Ascending aorta (tissue), 2 donors: ENCODE measurements around the gene EML5. TPM values are rescaled to one million over a fixed set of nuclear protein-coding genes. Genes with fewer than 3 reads are reported as not detected.

Experiments used
- DNase-seq, 2 donors: peaks; one replicate each; pipeline ENCODE4 v3.0.0-alpha.2; 2019; ENCODE audit warnings: low spot score in 2 of 2
- H3K27ac ChIP-seq, 2 donors: fragments of 200-600 bp; sonication (generic); one replicate each; pipeline ENCODE4 v1.5.1; 2016 to 2017; ENCODE audit warnings: mild to moderate bottlenecking in 1 of 2
- H3K27me3 ChIP-seq: fragments of 200-600 bp; sonication (generic); one replicate; pipeline ENCODE4 v1.5.1; 2017
- H3K36me3 ChIP-seq, 2 donors: fragments of 200-600 bp; sonication (generic); one replicate each; pipeline ENCODE4 v1.5.1; 2016
- H3K4me1 ChIP-seq, 2 donors: fragments of 200-600 bp; sonication (generic); one replicate each; pipeline ENCODE4 v1.5.1; 2016 to 2017; ENCODE audit warnings: mild to moderate bottlenecking in 1 of 2
- H3K4me3 ChIP-seq, 2 donors: fragments of 200-600 bp; sonication (generic); one replicate each; pipeline ENCODE4 v1.5.1; 2016 to 2017; ENCODE audit warnings: mild to moderate bottlenecking in 1 of 2
- H3K9me3 ChIP-seq, 2 donors: fragments of 200-600 bp; sonication (generic); one replicate each; pipeline ENCODE4 v1.5.1; 2016
- CTCF ChIP-seq, 3 experiments: fragments of 200-600 bp in 2 of 3; fragments of 450-650 bp in 1 of 3; sonication (generic) in 2 of 3; IDR thresholded peaks; one replicate each; pipeline ENCODE4 v1.5.1; 2016 to 2019; ENCODE audit warnings: antibody characterized with exemption in 3 of 3, mild to moderate bottlenecking in 1 of 3, moderate library complexity in 1 of 3
- intact Hi-C: fragments of 100-400 bp; cut with DNase I; formaldehyde crosslinking; loops from one replicate; pipeline ENCODE4 v1.15.1; 2023
- total RNA-seq: library from RNA; depleted of rRNA; stranded (reverse); fragments of >200 nt; gene quantifications from one replicate; pipeline ENCODE4 v1.1.0, GENCODE V29; 2016

The EML5 gene
- total RNA-seq, 1 donor from 2014 or later: 0.21 TPM

DNA sequence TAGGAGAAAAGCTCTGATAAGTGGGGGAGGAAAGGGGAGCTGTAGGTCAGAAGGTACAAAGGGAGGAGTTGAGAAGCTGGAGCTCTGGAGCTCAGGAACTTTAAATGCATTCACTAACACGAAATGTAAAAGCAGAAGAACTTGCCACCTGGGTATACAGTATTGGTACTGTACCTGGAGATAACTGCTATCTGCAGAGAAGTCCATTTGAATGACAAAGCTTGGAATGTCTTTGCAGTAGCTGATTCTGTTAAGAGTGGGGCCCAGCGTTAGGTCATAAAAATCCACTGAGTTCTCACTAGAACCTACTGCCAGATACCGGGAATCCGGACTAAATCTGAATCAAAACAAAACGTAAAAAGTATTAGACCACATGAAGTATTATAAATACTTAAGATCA is 174.3 kb downstream of the EML5 start:
- H3K4me3 ChIP-seq: no peak overlapping the region
- peaks cover 5 to 6% of the 10 kb centered on the region in 2 donors for H3K4me1 ChIP-seq
- H3K36me3 ChIP-seq: peaks cover 0 to 2% of the 10 kb centered on the region in 2 donors
- TF ChIP-seq CTCF (IDR thresholded peaks at IDR 0.05): no peak
- H3K27me3 ChIP-seq: no peaks in the 10 kb centered on the region
- H3K9me3 ChIP-seq: no peaks in the 10 kb centered on the region
- intact Hi-C loops: no loop called here
- DNase-seq: no peak
- H3K27ac ChIP-seq: no peak overlapping the region

DNA sequence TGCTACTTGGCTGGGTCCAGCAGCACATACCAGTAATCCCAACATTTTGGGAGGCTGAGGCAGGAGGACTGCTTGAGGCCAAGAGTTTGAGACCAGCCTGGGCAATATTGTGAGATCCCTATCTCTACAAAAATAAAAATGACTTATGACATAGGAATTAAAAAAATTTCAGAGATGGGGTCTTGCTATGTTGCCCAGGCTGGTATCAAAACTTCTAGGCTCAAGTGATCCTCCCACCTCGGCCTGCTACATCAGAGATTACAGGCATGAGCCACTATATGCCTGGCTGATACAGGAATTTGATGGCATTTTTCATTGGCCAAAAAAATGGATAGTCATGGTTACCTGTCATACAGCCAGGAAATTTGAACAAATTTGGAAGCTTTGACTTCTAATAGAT is 175.3 kb downstream of the EML5 start:
- H3K27ac ChIP-seq: no peak overlapping the region
- H3K4me3 ChIP-seq: no peak overlapping the region
- H3K27me3 ChIP-seq: no peaks in the 10 kb centered on the region
- DNase-seq: no peak
- no peak for TF ChIP-seq CTCF (IDR thresholded peaks at IDR 0.05)
- peaks cover 5 to 8% of the 10 kb centered on the region in 2 donors for H3K4me1 ChIP-seq
- no peaks in the 10 kb centered on the region for H3K9me3 ChIP-seq
- intact Hi-C loops: no loop called here
- H3K36me3 ChIP-seq: peaks cover under 1 to 10% of the 10 kb centered on the region in 2 donors

DNA sequence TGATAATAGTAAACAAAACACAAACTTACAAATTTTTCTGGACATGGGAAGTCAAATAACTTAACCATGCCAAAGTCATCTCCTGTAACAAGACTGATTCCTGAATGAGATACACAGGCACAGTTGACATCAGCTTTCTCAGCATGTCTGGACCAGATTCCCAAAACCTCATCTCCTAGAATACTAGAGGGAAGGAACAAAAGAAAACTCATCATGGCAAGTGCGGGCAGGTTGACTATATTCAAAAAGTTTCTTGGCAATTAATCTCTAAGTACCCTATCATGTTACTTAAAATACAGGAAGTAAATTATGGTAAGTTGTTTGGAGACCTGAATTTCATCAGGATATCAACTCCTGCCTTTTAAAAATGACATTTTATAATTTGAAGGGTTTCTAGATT is 176.1 kb downstream of the EML5 start:
- Histone ChIP-seq H3K27me3 (no peaks in the 10 kb centered on the region), H3K36me3 (peaks cover 6 to 14% of the 10 kb centered on the region in 2 donors), H3K4me1 (peaks cover 5 to 8% of the 10 kb centered on the region in 2 donors), H3K27ac (no peak overlapping the region), H3K9me3 (no peaks in the 10 kb centered on the region), H3K4me3 (no peak overlapping the region)
- TF ChIP-seq CTCF (IDR thresholded peaks at IDR 0.05): no peak
- DNase-seq: no peak
- intact Hi-C loops: no loop called here

DNA sequence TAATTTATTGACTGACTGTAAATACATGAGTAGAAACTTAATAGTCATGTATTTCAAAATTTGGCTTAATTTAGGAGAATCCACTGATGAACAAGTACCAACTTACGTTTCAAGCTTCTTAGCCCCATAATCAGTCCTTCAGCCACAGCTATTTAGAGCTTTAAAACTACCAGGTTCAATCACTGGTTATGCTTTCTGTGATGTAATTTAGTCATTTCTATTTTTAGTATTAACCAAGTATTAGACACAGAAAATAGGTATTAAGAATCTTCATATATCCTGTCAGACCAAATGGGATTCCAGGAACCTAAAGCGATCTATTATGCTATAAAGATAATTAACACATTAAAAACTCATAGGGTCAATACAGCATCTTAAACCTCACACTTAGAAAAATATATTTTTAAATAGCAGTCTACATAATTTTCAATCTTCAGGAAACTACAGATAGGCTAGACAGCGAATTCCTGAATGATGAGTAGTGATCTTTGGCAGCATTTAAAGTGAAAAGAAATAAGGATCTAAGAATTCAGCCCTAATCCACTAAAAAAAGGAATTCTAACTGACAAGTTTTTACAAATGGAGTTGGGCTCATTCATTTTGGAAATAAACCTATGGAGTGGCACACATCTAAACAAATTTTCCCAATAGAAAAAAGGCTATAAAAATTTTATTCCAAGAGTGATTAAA is 178.4 kb downstream of the EML5 start:
- Histone ChIP-seq H3K36me3 (peaks cover 27 to 37% of the 10 kb centered on the region in 2 donors), H3K4me1 (peaks cover 5 to 8% of the 10 kb centered on the region in 2 donors), H3K9me3 (no peaks in the 10 kb centered on the region), H3K27ac (peak overlapping the region; percentile 43 to 60), H3K27me3 (no peaks in the 10 kb centered on the region), H3K4me3 (no peak overlapping the region)
- no peak for TF ChIP-seq CTCF (IDR thresholded peaks at IDR 0.05)
- intact Hi-C loops: no loop called here
- DNase-seq: no peak

DNA sequence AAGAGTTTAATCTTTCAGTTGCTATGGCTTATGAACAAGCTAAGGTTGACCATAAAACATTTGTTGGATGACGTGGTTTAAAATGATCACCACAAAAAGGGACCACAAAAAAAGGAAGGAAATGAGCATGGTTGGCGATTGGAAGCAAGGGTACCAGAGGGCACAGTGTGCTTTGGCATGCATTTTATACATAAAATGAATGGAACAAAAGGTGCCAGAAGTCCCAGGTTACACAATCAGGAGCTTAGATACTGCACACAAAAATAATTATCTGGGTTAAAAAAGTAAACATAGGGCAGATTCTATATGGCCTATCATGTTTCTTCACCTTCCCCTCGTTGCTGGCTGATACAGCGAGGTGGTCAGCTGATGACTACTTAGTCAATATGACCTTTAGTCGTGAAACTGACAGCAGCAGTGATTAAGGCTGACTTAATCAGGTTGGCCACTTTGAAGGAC is 179.2 kb downstream of the EML5 start:
- peak overlapping the region; percentile 43 to 60 for H3K27ac ChIP-seq
- no peak for TF ChIP-seq CTCF (IDR thresholded peaks at IDR 0.05)
- no peak for DNase-seq
- H3K4me3 ChIP-seq: no peak overlapping the region
- peaks cover 5 to 8% of the 10 kb centered on the region in 2 donors for H3K4me1 ChIP-seq
- intact Hi-C loops: no loop called here
- H3K9me3 ChIP-seq: no peaks in the 10 kb centered on the region
- H3K27me3 ChIP-seq: no peaks in the 10 kb centered on the region
- peaks cover 30 to 44% of the 10 kb centered on the region in 2 donors for H3K36me3 ChIP-seq
